ENCODE results near the gene IL1RL2.

DNA sequence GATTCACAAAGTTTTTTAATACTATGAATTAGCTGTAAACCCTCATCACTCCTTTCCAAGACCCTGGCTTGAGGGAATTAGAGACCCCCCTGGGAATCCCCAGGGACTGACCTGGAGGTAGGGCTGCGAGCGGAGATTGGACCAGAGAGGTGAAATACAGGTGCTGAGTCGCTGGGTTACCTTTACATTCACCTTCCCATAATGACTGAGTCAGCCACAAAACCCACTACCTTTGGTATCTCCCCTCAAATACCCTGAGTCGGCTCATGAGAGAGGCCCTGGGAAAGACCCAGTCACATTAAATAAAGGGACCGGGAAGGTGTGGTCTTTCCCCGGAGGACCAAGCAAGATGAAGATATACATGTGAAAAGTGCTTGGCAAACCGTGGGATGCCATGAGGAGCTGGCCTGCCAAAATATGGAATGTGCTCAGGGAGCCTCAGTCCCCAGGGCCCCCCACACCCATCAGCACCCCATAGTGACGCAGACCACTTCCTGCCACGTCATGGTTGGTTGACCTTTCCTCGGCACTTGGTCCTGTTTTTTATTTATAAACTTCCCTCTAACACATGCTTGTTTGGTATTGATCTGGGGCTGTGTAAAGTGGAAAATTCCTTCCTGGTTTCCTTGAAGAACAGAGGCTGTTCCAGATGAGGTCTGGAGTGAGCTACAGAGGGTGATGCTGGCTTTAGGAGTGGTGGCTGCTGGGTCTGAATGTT lies 51.4 kb downstream of the IL1RL2 start:
- no peak for TF ChIP-seq CTCF (IDR thresholded peaks at IDR 0.05)
- no peak for TF ChIP-seq POLR2A (IDR thresholded peaks at IDR 0.05)
